ENCODE data around the gene ANTXR2. TPM values are rescaled to one million over a fixed set of nuclear protein-coding genes. Genes with fewer than 3 reads are reported as not detected.
A peak's percentile ranks its signal among the peaks of the same experiment; 100 is the strongest.

Gene ANTXR2
- total and polyA plus RNA-seq, 9 of the 15 experiments (the other 6 are each of a cell fraction or from before 2014, with no cell fraction given), result 10.1 to 83.8 (median 60.3) TPM

DNA sequence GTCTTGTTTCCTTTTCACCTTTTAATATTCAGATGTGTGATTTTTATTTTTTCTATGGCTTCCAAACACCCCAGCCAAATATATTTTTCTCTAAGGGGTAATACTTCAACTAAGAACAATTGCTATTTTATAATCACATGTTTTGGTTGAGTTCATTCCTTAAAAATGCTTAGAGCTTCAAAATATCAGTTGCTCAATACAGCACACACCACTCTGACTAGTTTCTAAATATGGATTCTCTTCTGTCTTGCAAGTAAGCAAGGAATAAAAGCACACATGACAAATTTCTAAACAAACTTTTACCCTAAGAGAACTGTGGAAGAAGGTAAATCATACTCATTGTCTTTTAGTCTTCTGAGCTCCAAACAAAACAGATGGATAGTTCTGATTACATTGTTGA lies 27.2 kb downstream of the ANTXR2 start:
- DNase-seq (ENCODE audit: extremely low read depth in 1 of 4, low spot score in 3 of 4) (no peak), FAIRE-seq (peak; percentile 26), ATAC-seq (no peak)
- Histone ChIP-seq H3K79me2 (ENCODE audit: control insufficient read depth, insufficient read depth, low read length) (peaks cover 3% of the 10 kb centered on the region; the same call in 1 of the 3 replicates), H3K4me1 (replicated peaks in 1 of 2; ENCODE audit: control insufficient read depth in 2 of 2, insufficient read depth in 2 of 2, low read length in 2 of 2) (no peaks in the 10 kb centered on the region; a peak in 2 of 5 replicates), H3K4me2 (ENCODE audit: insufficient read depth, low read length) (no peak overlapping the region), H3K36me3 (ENCODE audit: control insufficient read depth, insufficient read depth, low read length) (peaks cover 56% of the 10 kb centered on the region; the same call in 2 of the 3 replicates), H3K9me3 (replicated peaks; ENCODE audit: control insufficient read depth, insufficient read depth, low read depth, low read length) (no peaks in the 10 kb centered on the region), H3K9me1 (ENCODE audit: control insufficient read depth, insufficient read depth, low read length) (no peaks in the 10 kb centered on the region), H3K4me3 (no peak overlapping the region), H2AFZ (ENCODE audit: low read depth, low read length) (no peak overlapping the region), H3K9ac (ENCODE audit: insufficient read depth in 1 of 2, low read depth in 2 of 2, low read length in 2 of 2) (no peak overlapping the region), H3K27me3 (ENCODE audit: control insufficient read depth in 2 of 2, insufficient read depth in 2 of 2, low read length in 2 of 2) (no peaks in the 10 kb centered on the region), H3K27ac (ENCODE audit: extremely low read depth, low read depth, low read length) (no peak overlapping the region), H4K20me1 (replicated peaks; ENCODE audit: control insufficient read depth, insufficient read depth, low read length) (no peaks in the 10 kb centered on the region)
- TF ChIP-seq GABPA (tag; conservative IDR thresholded peaks at IDR 0.05; ENCODE audit: low read depth), result no peak
- no peak for TF ChIP-seq ZNF785 (CRISPR knock-in tag; IDR thresholded peaks at IDR 0.05)
- no peak for TF ChIP-seq SNAPC5 (CRISPR knock-in tag; IDR thresholded peaks at IDR 0.05)
- TF ChIP-seq NKRF (IDR thresholded peaks at IDR 0.05; ENCODE audit: borderline replicate concordance), result no peak
- TF ChIP-seq SOX6 (IDR thresholded peaks at IDR 0.05), result 0 out of 2 replicates have a peak, but pooled peaks have one; percentile 14
- TF ChIP-seq ZNF311 (CRISPR knock-in tag; IDR thresholded peaks at IDR 0.05), result peak; percentile 70; the same call in 1 of the 2 replicates
- TF ChIP-seq XRCC3 (IDR thresholded peaks at IDR 0.05), result no peak
- TF ChIP-seq ZBTB8A (IDR thresholded peaks at IDR 0.05; ENCODE audit: partially characterized antibody), result no peak
- intact Hi-C loops (cut with micrococcal nuclease), result no loop called here
- BruUV-seq (replicated peaks), result no TSS peak
- CTCF ChIA-PET (ENCODE audit: low intra/inter-chr PET ratio), result no interaction called here
- POLR2A ChIA-PET, result interaction anchor here (1.3 to 1.9 kb wide), 3 partner anchors 14 to 27 kb away, joined by 3 to 5 read pairs (median 3); partner anchors contain the start of gene ANTXR2
- in situ Hi-C loops (cut with MboI), result no loop called here

All from K562 (cell line).